ENCODE results near the gene ZNF570.

Gene ZNF570

GRCh38 chr19:37468961-37469777 is at the start of gene ZNF570:
TSS of gene ZNF570 (plus strand) at chr19:37469356. CDS start at chr19:37470355, 999 bp downstream.
- peak; percentile 33 for DNase-seq (ENCODE audit: low spot score)

GRCh38 chr19:37452500-37453245 is 16.5 kb upstream of the ZNF570 start:
- DNase-seq (ENCODE audit: low spot score) = no peak

GRCh38 chr19:37466277-37466797 is 2.8 kb upstream of the ZNF570 start:
- DNase-seq (ENCODE audit: low spot score) = no peak

- DNase-seq (ENCODE audit: low spot score) = peak; percentile 68
These were observed 2.2 kb upstream of the ZNF570 start, which contains the start of gene ZNF569 for GRCh38 chr19:37466798-37467607. TSS of gene ZNF569 (minus strand) at chr19:37467444. CDS start at chr19:37444921, 22,523 bp downstream.

- no peak for DNase-seq (ENCODE audit: low spot score)
These were observed 1.5 kb upstream of the ZNF570 start for GRCh38 chr19:37467608-37468090.

- no peak for DNase-seq (ENCODE audit: low spot score)
These were observed 1.1 kb downstream of the ZNF570 start for GRCh38 chr19:37470216-37470615.

GRCh38 chr19:37472165-37472564 is 3.0 kb downstream of the ZNF570 start:
- DNase-seq (ENCODE audit: low spot score) = no peak

- DNase-seq (ENCODE audit: low spot score) = no peak
These were observed 15.4 kb downstream of the ZNF570 start for GRCh38 chr19:37484406-37485168.

GRCh38 chr19:37492213-37492612 is 23.1 kb downstream of the ZNF570 start:
- no peak for DNase-seq (ENCODE audit: low spot score)

- no peak for DNase-seq (ENCODE audit: low spot score)
These were observed 36.8 kb downstream of the ZNF570 start for GRCh38 chr19:37505958-37506386.

- DNase-seq (ENCODE audit: low spot score) = peak; percentile 15
These were observed 37.4 kb downstream of the ZNF570 start, which contains the start of gene ZNF793 for GRCh38 chr19:37506387-37507166. TSS of gene ZNF793 (plus strand) at chr19:37506939. CDS start at chr19:37523440, 16,501 bp downstream.

- no peak for DNase-seq (ENCODE audit: low spot score)
These were observed 38.0 kb downstream of the ZNF570 start for GRCh38 chr19:37507167-37507464.

GRCh38 chr19:37511186-37511585 is 42.0 kb downstream of the ZNF570 start:
- no peak for DNase-seq (ENCODE audit: low spot score)

- no peak for DNase-seq (ENCODE audit: low spot score)
These were observed 42.7 kb downstream of the ZNF570 start for GRCh38 chr19:37511821-37512220.

GRCh38 chr19:37513397-37513796 is 44.2 kb downstream of the ZNF570 start:
- DNase-seq (ENCODE audit: low spot score) = no peak

- DNase-seq (ENCODE audit: low spot score) = no peak
These were observed 50.7 kb downstream of the ZNF570 start for GRCh38 chr19:37519890-37520289.

- no peak for DNase-seq (ENCODE audit: low spot score)
These were observed 68.3 kb downstream of the ZNF570 start for GRCh38 chr19:37537391-37537947.

Measured in HuH-7.5 (cell line).